Stimulated activated memory B cell treated with anti-CD40 and anti-IgM and Interleukin-4, amounts not matched to agents 10 μg/mL and 1 μg/mL and 100 μg/mL, for 72 hours (primary cell): ENCODE data around the gene DDX54.
A peak's percentile ranks its signal among the peaks of the same experiment; 100 is the strongest.

Experiments used
- ATAC-seq: fragments of 150-1000 bp; cut with Tn5 transposase; 2 replicates; pipeline ENCODE4 v1.10.0; 2021
- H3K27ac Mint-ChIP-seq: one replicate; pipeline ENCODE4 v1.8.0; 2022; ENCODE audit warnings: mild to moderate bottlenecking, mixed read lengths
- H3K27me3 Mint-ChIP-seq: one replicate; pipeline ENCODE4 v1.8.0; 2022; ENCODE audit warnings: mixed read lengths
- H3K36me3 Mint-ChIP-seq: one replicate; pipeline ENCODE4 v1.8.0; 2022; ENCODE audit warnings: mixed read lengths
- H3K4me1 Mint-ChIP-seq: one replicate; pipeline ENCODE4 v1.8.0; 2022; ENCODE audit warnings: mixed read lengths
- H3K4me3 Mint-ChIP-seq: one replicate; pipeline ENCODE4 v1.8.0; 2022; ENCODE audit warnings: mild to moderate bottlenecking, moderate library complexity, mixed read lengths
- H3K9me3 Mint-ChIP-seq: one replicate; pipeline ENCODE4 v1.8.0; 2022; ENCODE audit warnings: mixed read lengths

The DDX54 gene

DNA sequence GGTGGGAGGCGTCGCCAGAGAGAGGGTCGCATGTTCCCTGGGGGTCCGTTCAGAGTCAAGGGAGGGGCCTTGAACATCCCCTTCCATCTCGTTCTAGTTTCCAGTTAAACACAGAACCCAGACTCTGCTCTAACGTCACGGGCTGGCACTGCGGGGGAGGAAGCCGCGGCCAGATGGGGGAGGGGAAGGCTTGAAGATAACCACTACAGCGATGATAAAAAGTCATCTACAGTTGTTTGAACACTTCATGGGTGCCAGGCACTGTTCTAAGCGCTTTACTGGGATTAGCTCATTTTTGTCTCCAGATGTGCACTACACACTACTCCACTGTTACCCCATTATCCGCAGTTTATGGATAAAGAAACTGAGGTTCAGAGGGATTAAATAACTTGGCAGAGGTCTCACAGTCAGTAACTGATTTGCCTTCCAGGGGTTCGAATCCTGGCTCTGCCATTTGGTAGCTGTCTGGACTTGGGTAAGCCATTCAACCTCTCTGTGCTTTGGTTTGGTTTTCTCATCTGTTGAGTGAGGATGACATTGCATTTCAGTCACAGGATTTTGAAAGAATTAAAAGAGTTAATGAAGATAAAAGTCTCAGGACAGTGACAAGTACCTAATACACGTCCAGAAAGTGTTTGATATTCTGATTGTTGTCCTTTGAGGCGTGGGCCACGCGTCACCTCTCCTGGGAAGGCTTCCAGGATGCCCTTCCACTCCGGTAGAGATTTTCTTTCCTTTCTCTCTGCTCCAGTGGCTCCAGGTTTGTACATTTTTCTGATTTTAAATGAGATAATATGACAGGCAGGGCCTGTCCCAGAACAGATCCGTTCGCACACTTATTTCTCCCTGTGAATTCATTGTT, 48.9 kb downstream of the DDX54 start:
- H3K27ac Mint-ChIP-seq, result peak overlapping the region; percentile 95
- H3K9me3 Mint-ChIP-seq, result no peaks in the 10 kb centered on the region
- peaks cover 14% of the 10 kb centered on the region for H3K36me3 Mint-ChIP-seq
- peak; percentile 82 for ATAC-seq
- H3K27me3 Mint-ChIP-seq, result no peaks in the 10 kb centered on the region
- H3K4me3 Mint-ChIP-seq, result peak overlapping the region; percentile 88
- peaks cover 51% of the 10 kb centered on the region for H3K4me1 Mint-ChIP-seq

DNA sequence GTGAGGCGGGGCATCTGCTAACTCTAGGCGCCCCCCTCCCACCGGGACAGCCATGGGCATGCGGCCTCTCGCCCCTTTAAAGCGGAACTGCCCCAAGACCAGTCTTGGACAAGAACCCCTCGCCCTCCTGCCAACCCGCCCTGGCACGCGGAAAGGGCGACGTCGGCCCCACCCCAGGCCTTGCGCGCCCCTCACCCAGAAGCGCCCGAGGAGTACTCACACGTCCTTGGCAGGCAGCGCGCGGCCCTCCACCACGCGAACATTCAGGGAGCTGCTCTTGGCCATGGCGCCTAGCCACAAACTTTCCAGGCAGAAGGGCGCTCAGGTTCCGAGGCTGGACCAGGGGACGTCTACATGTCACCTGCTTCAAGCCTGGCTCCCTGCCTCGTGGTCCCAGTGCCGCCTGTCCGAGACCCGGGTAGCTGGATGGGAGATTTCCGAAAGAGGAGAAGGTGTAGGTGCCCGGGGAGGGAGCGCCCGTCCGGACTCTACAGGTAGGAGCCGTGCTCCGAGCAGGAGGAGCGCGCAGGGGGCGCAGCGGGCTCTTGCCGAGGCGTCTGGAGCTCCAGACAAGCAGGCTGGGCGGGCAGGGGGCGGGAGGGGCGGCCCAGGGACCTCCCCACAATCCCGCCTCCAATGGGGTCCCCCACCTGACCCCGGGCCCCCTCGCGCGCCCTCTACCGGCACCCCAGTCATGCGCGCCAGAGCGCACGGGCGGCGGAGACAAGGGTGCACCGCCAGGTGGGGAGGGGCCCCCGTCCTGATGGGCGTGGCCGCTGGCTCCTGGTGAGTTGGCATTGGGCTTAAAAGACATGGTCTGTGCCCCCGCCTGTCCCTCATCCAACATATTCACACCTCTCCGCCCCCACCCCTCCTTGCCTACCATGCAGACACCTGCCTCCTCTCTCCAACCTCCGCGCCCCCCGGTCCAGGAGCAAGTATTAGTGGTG, 49.8 kb downstream of the DDX54 start, which contains the start of gene RASAL1:
TSS of gene RASAL1 (minus strand) at position 584 of the 950 bp plus-strand sequence. CDS start at position 285, 299 bp downstream.
- no peaks in the 10 kb centered on the region for H3K27me3 Mint-ChIP-seq
- ATAC-seq, result peak; percentile 89
- H3K4me1 Mint-ChIP-seq, result peaks cover 56% of the 10 kb centered on the region
- peak within 1 kb of the TSS; percentile 88 for H3K4me3 Mint-ChIP-seq
- no peaks in the 10 kb centered on the region for H3K9me3 Mint-ChIP-seq
- H3K36me3 Mint-ChIP-seq, result peaks cover 20% of the 10 kb centered on the region
- H3K27ac Mint-ChIP-seq, result peak within 1 kb of the TSS; percentile 95

DNA sequence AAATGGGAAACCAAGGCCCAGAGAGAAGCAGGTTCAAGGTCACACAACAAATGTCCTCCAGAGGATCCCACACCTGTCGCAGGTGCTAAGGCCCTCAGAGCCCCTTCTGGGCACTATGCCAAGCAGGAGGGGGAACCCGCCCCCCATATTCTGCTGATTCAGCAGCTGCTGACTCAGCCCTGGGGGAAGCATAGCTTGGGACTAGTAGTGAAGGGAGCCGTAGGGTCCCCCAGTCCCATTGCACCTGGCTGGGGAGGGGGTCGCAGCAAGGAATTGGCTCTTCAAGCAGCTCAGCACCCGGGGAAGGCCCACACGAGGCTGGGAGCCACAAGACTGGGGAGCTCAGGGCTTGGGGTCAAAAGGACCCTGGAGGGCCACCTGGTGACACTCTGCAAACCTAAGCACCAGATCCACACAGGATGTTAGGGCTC, 50.7 kb downstream of the DDX54 start:
- Mint-ChIP-seq H3K4me1 (peaks cover 62% of the 10 kb centered on the region), H3K27ac (peak overlapping the region; percentile 95), H3K4me3 (peak overlapping the region; percentile 88), H3K36me3 (peaks cover 25% of the 10 kb centered on the region), H3K9me3 (no peaks in the 10 kb centered on the region), H3K27me3 (no peaks in the 10 kb centered on the region)
- no peak for ATAC-seq

DNA sequence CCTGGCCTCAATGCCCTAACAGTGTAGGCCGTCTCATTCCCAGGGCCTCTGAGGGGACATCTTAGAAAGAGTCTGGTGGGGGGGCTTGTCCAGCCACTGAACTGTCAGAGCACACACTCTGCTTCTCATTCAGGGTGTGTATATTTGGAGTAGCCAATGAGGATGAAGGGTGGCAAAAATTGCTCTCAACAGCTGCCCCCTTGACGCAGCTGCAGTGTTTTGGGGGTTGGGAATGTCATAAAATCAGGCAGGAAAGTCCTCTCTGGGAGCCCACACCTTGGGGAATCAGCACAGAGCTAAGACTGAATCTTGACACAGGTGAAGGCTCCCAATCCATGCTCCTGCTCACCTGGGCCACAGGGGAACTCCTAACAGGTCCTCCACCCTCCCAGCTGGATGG, 51.2 kb downstream of the DDX54 start:
- Mint-ChIP-seq H3K27me3 (no peaks in the 10 kb centered on the region), H3K36me3 (peaks cover 25% of the 10 kb centered on the region), H3K9me3 (no peaks in the 10 kb centered on the region), H3K4me3 (peak overlapping the region; percentile 88), H3K27ac (no peak overlapping the region), H3K4me1 (peaks cover 66% of the 10 kb centered on the region)
- ATAC-seq, result no peak

DNA sequence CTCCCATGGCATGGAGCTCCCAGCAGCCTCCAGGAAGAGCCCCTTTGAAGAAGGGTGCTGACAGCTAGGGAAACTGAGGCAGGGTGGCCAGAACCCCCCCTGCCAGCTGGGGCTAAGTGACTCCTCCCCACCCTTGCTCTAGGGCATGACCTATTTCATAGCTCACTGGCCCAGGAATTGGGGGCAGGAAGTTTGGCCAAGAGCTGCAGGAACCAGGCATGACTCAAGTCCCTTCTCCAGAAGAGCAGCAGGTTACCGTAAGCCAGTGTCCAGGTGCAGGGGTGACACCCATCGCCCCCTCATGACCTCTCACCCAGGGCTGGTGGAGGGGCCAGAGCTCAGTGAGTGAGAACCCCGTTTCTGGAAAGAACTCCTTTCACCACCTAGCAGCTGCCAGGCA, 51.6 kb downstream of the DDX54 start:
- H3K9me3 Mint-ChIP-seq, result no peaks in the 10 kb centered on the region
- peaks cover 27% of the 10 kb centered on the region for H3K36me3 Mint-ChIP-seq
- no peak overlapping the region for H3K27ac Mint-ChIP-seq
- peak overlapping the region; percentile 88 for H3K4me3 Mint-ChIP-seq
- peaks cover 71% of the 10 kb centered on the region for H3K4me1 Mint-ChIP-seq
- ATAC-seq, result no peak
- no peaks in the 10 kb centered on the region for H3K27me3 Mint-ChIP-seq

DNA sequence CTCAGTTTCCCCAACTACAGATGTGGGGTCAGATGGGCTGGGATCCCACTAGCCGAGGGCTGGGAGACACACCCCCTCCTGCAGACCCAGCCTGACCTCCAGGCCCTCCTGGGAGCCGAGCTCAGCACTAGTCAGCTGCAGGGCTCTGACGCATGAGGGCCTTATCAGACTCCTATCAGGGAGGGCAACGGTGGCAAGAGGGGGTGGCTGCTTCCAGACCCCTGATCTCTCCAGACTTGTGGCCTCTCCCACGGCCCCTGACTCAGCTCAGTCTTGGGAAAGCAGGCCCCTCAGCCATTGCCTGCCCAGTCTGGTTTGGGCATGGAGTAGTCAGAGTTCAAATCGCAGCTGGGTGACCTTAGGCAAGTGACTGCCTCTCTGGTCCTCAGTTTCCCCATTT, 52.2 kb downstream of the DDX54 start:
- Mint-ChIP-seq H3K27ac (no peak overlapping the region), H3K4me1 (peaks cover 74% of the 10 kb centered on the region), H3K9me3 (no peaks in the 10 kb centered on the region), H3K4me3 (peak overlapping the region; percentile 23), H3K36me3 (peaks cover 33% of the 10 kb centered on the region), H3K27me3 (no peaks in the 10 kb centered on the region)
- no peak for ATAC-seq

DNA sequence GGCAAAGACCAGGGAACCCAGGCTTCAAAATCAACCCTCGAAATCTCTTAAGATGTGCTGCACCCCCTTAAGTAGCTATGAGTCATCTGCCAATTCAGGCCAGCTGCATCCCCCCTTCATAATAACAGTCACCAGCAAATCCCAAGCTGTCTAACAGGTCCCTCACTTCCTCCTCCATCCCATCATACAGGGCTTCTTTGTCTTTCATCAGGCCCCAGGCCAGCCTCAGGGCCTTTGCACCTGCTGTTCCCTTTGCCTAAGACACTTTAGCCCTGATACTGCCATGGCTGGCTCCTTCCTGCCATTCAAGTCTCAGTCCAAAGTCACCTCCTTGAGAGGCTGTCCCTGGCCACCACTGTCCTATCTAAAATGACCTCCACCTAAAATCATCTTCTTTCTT, 53.7 kb downstream of the DDX54 start:
- Mint-ChIP-seq H3K27me3 (no peaks in the 10 kb centered on the region), H3K27ac (peak overlapping the region; percentile 69), H3K4me1 (peaks cover 64% of the 10 kb centered on the region), H3K36me3 (peaks cover 33% of the 10 kb centered on the region), H3K9me3 (no peaks in the 10 kb centered on the region), H3K4me3 (peak overlapping the region; percentile 47)
- ATAC-seq, result no peak

DNA sequence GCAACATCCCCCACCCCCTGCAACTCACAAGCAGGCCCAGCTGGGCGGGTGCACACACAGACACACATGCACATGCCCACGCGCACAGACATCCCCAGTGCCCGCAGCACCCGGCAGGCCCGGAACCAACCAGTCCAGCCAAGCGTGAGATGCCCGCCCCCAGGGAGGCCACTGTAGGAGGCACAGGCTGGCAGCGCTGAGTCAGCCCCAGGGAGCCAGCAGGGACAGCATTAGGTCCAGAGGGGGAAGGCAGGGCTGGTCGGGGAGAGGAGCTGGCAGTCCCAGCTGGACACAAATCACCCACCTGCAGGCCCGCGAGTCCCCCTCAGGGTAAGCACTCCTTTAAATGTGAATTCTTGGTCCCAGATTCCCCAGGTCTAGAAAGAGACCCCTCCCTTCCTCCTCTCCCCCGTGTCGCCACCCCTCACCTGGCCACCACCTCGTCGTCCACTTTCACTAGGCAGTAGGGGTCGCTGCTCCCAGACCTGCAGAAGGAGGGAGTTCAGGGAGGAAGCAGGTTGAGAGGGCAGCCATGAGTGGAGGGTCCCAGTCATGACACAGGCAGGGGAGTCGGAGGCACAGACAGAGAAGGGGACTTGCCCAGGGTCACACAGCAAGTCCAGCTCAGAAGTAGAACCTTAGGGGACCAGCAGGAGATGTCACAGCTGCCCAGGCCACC, 54.7 kb downstream of the DDX54 start:
- Mint-ChIP-seq H3K36me3 (peaks cover 36% of the 10 kb centered on the region), H3K9me3 (no peaks in the 10 kb centered on the region), H3K4me1 (peaks cover 55% of the 10 kb centered on the region), H3K27ac (peak overlapping the region; percentile 69), H3K27me3 (no peaks in the 10 kb centered on the region), H3K4me3 (peak overlapping the region; percentile 70)
- peak; percentile 91 for ATAC-seq

DNA sequence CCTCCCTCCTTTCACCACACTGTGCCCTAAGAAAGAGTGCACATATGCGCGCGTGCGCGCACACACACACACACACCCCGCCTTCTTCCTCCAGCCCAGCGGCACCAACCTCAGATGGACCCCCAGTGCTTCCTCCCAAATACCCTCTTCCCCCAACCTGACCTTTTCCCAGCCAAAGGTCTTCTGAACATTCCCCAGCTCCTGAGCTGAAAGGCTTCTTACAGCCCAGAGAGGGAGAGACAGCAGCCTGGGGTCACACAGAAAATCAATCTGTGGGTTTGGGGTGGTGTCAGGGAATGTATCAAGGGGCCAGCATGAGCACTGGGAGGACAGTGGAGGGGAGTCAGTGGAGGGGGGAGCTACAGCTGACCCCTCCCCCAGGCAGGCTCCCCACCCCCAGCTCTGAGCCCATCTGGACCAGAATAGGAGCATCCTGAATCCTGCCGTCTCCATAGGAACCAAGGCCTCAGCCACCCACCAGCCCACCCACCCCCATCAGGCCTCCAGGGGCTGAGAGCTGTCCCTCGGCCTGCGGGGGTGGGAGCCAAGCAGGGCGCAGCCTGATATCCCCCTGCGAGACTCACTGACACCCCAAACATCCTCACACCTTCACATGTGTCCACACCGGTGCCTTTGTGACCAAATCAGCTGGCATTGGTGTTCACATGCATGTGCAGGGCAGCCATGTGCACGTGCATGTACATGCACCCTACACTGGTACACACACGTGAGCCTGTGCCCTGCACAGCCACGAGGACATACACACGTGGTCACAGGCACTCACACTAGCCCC, 55.4 kb downstream of the DDX54 start:
- peak; percentile 5 for ATAC-seq
- Mint-ChIP-seq H3K36me3 (peaks cover 43% of the 10 kb centered on the region), H3K27ac (peak overlapping the region; percentile 69), H3K27me3 (no peaks in the 10 kb centered on the region), H3K9me3 (no peaks in the 10 kb centered on the region), H3K4me1 (peaks cover 49% of the 10 kb centered on the region), H3K4me3 (peak overlapping the region; percentile 70)

DNA sequence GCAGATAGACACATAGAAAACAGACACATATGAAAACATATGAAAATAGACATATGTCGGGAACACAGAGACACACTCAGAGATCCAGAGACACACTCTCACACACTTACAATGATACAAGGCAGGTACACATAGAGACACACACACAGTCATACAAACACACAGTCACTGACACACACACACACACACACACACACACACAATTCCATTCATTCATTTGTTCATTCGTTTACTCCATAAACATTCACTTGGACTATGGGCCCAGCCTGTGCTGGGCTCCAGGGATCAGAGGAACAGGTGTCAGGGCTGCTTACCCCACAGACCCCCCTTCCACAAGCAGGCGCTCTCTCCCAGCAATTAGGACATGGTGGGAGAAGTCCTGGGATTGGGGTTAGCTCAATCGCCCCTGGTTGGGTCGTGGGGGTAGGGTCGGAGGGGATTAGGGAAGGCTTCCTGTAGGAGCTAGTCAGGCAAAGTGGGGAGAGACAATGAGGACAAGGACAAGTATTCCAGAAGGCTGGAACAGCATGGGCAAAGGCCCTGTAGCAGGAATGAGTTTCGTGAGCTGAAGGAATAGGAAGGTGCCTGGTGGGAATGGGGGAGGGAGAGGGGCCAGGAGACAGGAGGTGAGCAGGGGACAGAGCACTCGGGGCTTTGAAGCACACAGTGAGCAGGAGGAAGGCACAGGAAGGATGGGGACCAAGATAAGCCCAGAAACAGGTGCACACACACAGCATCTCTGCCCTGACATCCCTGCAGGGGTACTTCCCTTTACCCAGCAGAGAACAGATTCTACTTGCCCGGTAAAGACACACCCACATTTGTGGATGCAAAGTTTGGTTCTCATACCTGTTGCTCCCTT, 56.2 kb downstream of the DDX54 start:
- Mint-ChIP-seq H3K9me3 (no peaks in the 10 kb centered on the region), H3K36me3 (peaks cover 50% of the 10 kb centered on the region), H3K27ac (no peak overlapping the region), H3K4me3 (no peak overlapping the region), H3K27me3 (no peaks in the 10 kb centered on the region), H3K4me1 (peaks cover 49% of the 10 kb centered on the region)
- ATAC-seq, result peak; percentile 31

DNA sequence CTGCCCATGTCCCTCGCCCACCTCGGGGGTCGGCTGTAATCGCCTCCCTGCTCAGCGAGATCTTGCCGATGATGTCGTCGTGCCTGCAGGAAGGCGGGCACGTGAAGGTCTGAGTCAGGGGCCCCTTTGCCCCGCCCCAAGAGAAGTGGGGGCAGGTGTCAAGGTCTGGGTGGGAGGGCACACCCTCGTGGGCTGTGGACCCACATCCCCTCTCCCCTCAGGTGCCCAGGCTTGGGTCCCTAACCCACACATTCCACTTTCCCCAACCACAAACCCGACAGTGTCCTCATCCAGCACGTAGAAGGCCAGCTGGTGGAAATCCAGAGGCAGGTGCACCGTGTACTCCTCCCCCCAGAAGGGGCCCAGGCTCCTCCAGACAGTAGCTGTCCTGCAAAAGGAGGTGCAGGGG, 57.5 kb downstream of the DDX54 start:
- H3K27me3 Mint-ChIP-seq, result peaks cover 6% of the 10 kb centered on the region
- H3K36me3 Mint-ChIP-seq, result peaks cover 55% of the 10 kb centered on the region
- H3K4me3 Mint-ChIP-seq, result no peak overlapping the region
- H3K4me1 Mint-ChIP-seq, result peaks cover 47% of the 10 kb centered on the region
- no peak for ATAC-seq
- H3K9me3 Mint-ChIP-seq, result no peaks in the 10 kb centered on the region
- H3K27ac Mint-ChIP-seq, result no peak overlapping the region

DNA sequence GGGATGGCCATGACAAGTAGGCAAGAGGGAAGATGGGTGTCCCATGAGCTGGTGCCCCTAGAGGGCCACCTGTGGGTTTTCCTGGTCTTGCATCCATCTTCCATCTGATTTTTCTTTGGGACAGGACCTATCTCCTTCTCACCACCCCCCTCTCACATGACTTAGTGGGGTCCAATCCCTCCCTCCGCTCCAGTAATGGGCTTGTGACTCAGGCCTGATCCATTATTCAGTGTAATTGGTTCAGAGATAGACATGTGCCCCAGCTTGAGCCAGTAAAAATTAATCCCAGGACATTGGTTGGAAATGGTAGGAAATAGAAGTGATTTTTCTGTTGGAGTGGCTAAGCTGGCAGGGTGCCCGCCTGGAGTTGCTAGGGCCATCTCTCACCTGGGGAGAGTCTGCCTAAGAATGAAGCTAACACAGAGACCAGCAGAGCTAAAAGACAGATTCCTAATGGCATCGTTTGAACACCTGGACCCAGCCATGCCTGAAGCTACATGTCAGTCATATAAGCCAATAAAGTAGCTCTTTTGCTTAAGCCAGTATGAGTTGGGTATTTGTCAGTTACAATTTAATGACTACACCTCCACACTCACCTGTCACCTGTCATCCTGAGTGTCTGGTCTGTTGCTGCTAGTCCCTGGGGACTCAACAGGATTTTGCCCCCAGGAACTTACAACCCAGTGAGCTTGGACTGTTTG, 64.5 kb downstream of the DDX54 start:
- Mint-ChIP-seq H3K27ac (no peak overlapping the region), H3K4me3 (no peak overlapping the region), H3K36me3 (peaks cover 58% of the 10 kb centered on the region), H3K9me3 (no peaks in the 10 kb centered on the region), H3K4me1 (peaks cover 5% of the 10 kb centered on the region), H3K27me3 (peaks cover 25% of the 10 kb centered on the region)
- peak; percentile 31 for ATAC-seq
